ENCODE data around the gene PPCDC.

DNA sequence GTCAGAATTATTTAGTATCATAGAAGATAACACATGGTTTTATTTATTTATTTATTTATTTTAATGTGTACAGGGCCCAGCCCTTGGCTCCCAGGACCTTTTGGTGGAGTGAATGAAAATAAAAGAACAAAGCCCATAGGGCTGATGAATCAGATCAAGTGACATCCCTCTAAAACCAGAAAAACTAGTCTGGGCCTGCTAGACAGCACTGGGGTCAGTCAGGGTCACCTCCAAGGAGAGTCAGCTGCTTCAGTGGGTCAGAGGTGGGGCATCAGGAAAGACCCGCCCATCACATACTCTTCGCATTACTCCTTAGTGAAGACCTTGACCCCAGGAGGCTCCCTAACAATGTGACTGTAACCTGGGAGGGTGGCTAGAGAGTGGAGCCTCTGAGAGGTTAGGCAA is 12.8 kb downstream of the PPCDC start:
- TF ChIP-seq, protein P1, sequence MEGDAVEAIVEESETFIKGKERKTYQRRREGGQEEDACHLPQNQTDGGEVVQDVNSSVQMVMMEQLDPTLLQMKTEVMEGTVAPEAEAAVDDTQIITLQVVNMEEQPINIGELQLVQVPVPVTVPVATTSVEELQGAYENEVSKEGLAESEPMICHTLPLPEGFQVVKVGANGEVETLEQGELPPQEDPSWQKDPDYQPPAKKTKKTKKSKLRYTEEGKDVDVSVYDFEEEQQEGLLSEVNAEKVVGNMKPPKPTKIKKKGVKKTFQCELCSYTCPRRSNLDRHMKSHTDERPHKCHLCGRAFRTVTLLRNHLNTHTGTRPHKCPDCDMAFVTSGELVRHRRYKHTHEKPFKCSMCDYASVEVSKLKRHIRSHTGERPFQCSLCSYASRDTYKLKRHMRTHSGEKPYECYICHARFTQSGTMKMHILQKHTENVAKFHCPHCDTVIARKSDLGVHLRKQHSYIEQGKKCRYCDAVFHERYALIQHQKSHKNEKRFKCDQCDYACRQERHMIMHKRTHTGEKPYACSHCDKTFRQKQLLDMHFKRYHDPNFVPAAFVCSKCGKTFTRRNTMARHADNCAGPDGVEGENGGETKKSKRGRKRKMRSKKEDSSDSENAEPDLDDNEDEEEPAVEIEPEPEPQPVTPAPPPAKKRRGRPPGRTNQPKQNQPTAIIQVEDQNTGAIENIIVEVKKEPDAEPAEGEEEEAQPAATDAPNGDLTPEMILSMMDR (conservative IDR thresholded peaks at IDR 0.05 in 1 of 2, IDR thresholded peaks at IDR 0.05 in 1 of 2; ENCODE audit: low read depth in 1 of 2, low read length in 2 of 2) = no peak
- no peak for TF ChIP-seq EZH2 (IDR thresholded peaks at IDR 0.05; ENCODE audit: low read length, missing control alignments)

Measured in fibroblast of lung (primary cell).